ENCODE results near the gene CBX5.

- TF ChIP-seq BRCA1 (IDR thresholded peaks at IDR 0.05; ENCODE audit: low read depth, low read length) (no peak), EP300 (IDR thresholded peaks at IDR 0.05; ENCODE audit: borderline replicate concordance in 1 of 2, low read depth in 2 of 2, low read length in 2 of 2) (no peak), EZH2 (IDR thresholded peaks at IDR 0.05; ENCODE audit: low read depth, low read length, severe bottlenecking) (no peak), POLR2A (IDR thresholded peaks at IDR 0.05; ENCODE audit: control extremely low read depth in 1 of 2, low read depth in 2 of 2, low read length in 2 of 2) (no peak), CREB1 (IDR thresholded peaks at IDR 0.05) (no peak), HDAC2 (IDR thresholded peaks at IDR 0.05; ENCODE audit: borderline replicate concordance in 1 of 2, low read depth in 2 of 2, low read length in 2 of 2) (no peak), POLR2AphosphoS5 (IDR thresholded peaks at IDR 0.05; ENCODE audit: low read depth, low read length) (no peak), E2F6 (IDR thresholded peaks at IDR 0.05) (no peak), KDM1A (IDR thresholded peaks at IDR 0.05; ENCODE audit: borderline replicate concordance, low read length) (no peak), HDAC6 (IDR thresholded peaks at IDR 0.05; ENCODE audit: low read depth, low read length) (no peak), YY1 (IDR thresholded peaks at IDR 0.05; ENCODE audit: low read depth, low read length) (no peak), MAFK (IDR thresholded peaks at IDR 0.05; ENCODE audit: low read depth, low read length) (no peak), TAF1 (IDR thresholded peaks at IDR 0.05; ENCODE audit: low read depth, low read length) (no peak)
- TF ChIP-seq, protein P1, sequence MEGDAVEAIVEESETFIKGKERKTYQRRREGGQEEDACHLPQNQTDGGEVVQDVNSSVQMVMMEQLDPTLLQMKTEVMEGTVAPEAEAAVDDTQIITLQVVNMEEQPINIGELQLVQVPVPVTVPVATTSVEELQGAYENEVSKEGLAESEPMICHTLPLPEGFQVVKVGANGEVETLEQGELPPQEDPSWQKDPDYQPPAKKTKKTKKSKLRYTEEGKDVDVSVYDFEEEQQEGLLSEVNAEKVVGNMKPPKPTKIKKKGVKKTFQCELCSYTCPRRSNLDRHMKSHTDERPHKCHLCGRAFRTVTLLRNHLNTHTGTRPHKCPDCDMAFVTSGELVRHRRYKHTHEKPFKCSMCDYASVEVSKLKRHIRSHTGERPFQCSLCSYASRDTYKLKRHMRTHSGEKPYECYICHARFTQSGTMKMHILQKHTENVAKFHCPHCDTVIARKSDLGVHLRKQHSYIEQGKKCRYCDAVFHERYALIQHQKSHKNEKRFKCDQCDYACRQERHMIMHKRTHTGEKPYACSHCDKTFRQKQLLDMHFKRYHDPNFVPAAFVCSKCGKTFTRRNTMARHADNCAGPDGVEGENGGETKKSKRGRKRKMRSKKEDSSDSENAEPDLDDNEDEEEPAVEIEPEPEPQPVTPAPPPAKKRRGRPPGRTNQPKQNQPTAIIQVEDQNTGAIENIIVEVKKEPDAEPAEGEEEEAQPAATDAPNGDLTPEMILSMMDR (IDR thresholded peaks at IDR 0.05; ENCODE audit: control extremely low read depth in 1 of 3, insufficient read depth in 1 of 3, low read depth in 1 of 3, low read length in 3 of 3) = peak in 2 of 3 experiments; percentile 41 to 55; a peak in 2 of 4 replicates
These were observed 28.1 kb downstream of the CBX5 start for GRCh38 chr12:54251667-54252284.
